ENCODE results near the gene NIN. TPM values are rescaled to one million over a fixed set of nuclear protein-coding genes. Genes with fewer than 3 reads are reported as not detected.
A peak's percentile ranks its signal among the peaks of the same experiment; 100 is the strongest.
"Not testable (repeated sequence)": the region's sequence is repeated elsewhere in the genome, so short reads cannot be mapped to it uniquely, and the experiment has no call there.

NIN gene
- total and polyA plus RNA-seq, 5 donors from 2014 or later = 17.6 to 78.2 (median 24.0) TPM

DNA sequence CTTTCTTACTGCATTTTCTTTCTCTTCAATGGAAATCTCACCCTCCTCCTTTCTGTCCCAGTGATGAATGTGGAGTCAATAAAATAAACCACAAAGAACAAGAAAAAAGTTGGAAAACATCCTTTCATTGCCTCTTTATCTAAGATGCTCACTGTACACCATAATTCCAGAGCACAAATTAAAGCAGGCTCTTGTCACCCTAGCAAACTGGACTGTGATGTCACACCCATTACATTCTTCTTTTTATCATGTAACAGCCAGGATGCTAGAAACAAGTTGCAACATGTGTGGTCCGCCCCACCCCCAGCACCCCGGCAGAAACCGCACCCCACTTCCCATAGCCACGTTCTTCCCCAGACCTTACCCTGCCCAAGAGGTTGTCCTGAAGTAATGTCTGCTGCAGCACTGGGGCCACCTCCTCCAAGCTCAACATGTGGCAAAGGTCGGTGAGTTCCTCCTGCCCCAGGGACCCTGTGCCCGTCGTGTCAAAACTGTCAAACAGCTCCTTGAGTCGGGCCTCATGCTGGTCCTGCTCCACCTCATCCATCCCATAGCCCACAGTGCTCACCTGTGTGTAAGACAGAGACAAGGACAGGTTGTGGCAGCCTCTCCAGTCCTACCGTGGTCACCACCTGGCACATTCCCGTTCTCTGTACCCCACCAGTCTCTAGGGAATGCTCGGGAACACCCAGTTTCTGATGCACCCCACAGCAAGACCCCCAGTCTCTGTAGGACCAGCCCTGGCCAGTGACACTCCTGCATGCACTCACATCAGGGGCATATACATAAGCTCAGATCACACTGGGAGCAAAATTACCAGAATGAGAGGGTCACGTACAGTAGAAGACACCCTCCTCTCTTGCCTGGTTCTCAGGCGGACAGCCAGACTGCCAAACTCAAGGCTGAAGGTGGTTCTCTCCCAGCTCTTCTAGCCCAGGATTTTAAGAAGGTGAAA is 9.2 kb downstream of the NIN start:
- Histone ChIP-seq H3K27me3 (ENCODE audit: control insufficient read depth, insufficient read depth, low read length) (no peaks in the 10 kb centered on the region), H3K36me3 (ENCODE audit: control insufficient read depth, insufficient read depth, low read length) (no peaks in the 10 kb centered on the region), H3K27ac (ENCODE audit: insufficient read depth, low read length, poor library complexity, severe bottlenecking) (peak overlapping the region; percentile 77), H3K4me1 (ENCODE audit: control insufficient read depth, insufficient read depth, low read length, poor library complexity, severe bottlenecking) (peaks cover 53% of the 10 kb centered on the region), H3K9me3 (ENCODE audit: control insufficient read depth in 2 of 2, low read length in 2 of 2) (no peaks in the 10 kb centered on the region), H3K4me3 (ENCODE audit: low read depth, low read length) (peak overlapping the region; percentile 78)
- H3K27ac Mint-ChIP-seq = peak overlapping the region; percentile 91 to 97 (median 94)
- ATAC-seq (ENCODE audit: low read depth in 2 of 2) = peak; percentile 60 to 61
- H3K4me3 Mint-ChIP-seq = peak overlapping the region; percentile 58 to 82 (median 76)
- no peaks in the 10 kb centered on the region for H3K27me3 Mint-ChIP-seq
- peaks cover 18% of the 10 kb centered on the region for H3K36me3 Mint-ChIP-seq
- H3K4me1 Mint-ChIP-seq = peaks cover 38 to 86% (median 75%) of the 10 kb centered on the region in 4 donors
- DNase-seq = peak; percentile 12 to 84 (median 57)
- no peaks in the 10 kb centered on the region for H3K9me3 Mint-ChIP-seq

- Histone ChIP-seq H3K9me3 (ENCODE audit: control insufficient read depth in 2 of 2, low read length in 2 of 2) (no peaks in the 10 kb centered on the region), H3K27me3 (ENCODE audit: control insufficient read depth, insufficient read depth, low read length) (no peaks in the 10 kb centered on the region), H3K27ac (ENCODE audit: insufficient read depth, low read length, poor library complexity, severe bottlenecking) (peak overlapping the region; percentile 66), H3K4me1 (ENCODE audit: control insufficient read depth, insufficient read depth, low read length, poor library complexity, severe bottlenecking) (peaks cover 53% of the 10 kb centered on the region), H3K4me3 (ENCODE audit: low read depth, low read length) (peak overlapping the region; percentile 78), H3K36me3 (ENCODE audit: control insufficient read depth, insufficient read depth, low read length) (no peaks in the 10 kb centered on the region)
- peaks cover 20% of the 10 kb centered on the region for H3K36me3 Mint-ChIP-seq
- H3K27me3 Mint-ChIP-seq = no peaks in the 10 kb centered on the region
- no peaks in the 10 kb centered on the region for H3K9me3 Mint-ChIP-seq
- no peak for ATAC-seq (ENCODE audit: low read depth in 2 of 2)
- no peak for DNase-seq
- peak overlapping the region; percentile 58 to 82 (median 76) for H3K4me3 Mint-ChIP-seq
- peaks cover 38 to 86% (median 75%) of the 10 kb centered on the region in 4 donors for H3K4me1 Mint-ChIP-seq
- peak overlapping the region; percentile 91 to 97 (median 94) for H3K27ac Mint-ChIP-seq
Measured at GRCh38 chr14:50820786-50821509, 10.0 kb downstream of the NIN start.

DNA sequence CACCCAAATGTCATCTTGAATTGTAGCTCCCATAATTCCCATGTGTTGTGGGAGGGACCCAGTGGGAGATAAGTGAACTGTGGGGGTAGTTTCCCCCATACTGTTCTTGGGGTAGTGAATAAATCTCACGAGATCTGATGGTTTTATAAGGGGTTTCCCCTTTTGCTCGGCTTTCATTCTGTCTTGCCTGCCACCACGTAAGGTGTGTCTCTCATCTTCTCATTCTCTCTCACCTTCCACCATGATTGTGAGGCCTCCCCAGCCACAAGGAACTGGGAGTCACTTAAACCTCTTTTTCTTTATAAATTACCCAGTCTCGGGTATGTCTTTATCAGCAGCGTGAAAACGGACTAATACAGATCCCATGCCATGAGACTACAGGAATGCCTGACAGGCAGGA is 11.7 kb downstream of the NIN start:
- Mint-ChIP-seq H3K36me3 (peaks cover 32% of the 10 kb centered on the region), H3K4me3 (peak overlapping the region in 1 of 4 donors; percentile 17)
- peak overlapping the region; percentile 44 for H3K27ac ChIP-seq (ENCODE audit: insufficient read depth, low read length, poor library complexity, severe bottlenecking)

DNA sequence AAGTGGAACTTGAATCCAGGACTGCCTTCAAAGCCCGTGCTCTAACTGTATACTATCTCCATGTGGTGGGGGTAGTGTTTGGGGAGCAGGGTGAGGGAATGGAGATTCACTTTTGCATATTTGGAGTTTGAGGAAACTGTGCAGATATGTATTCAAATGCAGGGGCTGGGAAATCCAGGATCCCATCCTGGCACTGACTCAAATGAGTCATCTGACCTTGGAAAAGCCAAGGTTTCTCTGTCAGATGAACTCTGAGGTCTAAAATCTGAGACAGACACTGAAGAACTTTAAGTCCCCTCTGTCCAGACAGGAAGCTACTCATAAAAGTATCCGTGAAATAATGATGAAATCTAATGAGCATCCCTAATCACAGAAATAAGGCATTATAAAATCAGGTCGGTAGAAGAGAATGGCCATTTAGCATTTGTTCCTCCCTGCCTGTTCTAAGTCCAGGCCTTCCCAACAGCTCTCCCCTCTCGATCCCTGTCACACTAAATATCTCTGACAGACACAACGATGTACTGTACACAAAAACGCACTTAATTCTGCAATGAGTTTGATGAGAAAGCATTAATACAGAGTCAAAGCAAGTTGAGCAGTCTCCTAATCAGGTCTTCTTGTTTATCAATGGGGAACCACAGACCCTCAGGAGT is 14.4 kb downstream of the NIN start:
- Histone ChIP-seq H3K36me3 (ENCODE audit: control insufficient read depth, insufficient read depth, low read length) (no peaks in the 10 kb centered on the region), H3K4me1 (ENCODE audit: control insufficient read depth, insufficient read depth, low read length, poor library complexity, severe bottlenecking) (peaks cover 41% of the 10 kb centered on the region), H3K9me3 (ENCODE audit: control insufficient read depth in 2 of 2, low read length in 2 of 2) (no peaks in the 10 kb centered on the region), H3K4me3 (ENCODE audit: low read depth, low read length) (no peak overlapping the region), H3K27ac (ENCODE audit: insufficient read depth, low read length, poor library complexity, severe bottlenecking) (no peak overlapping the region), H3K27me3 (ENCODE audit: control insufficient read depth, insufficient read depth, low read length) (no peaks in the 10 kb centered on the region)
- ATAC-seq (ENCODE audit: low read depth in 2 of 2) (no peak), DNase-seq (no peak)
- Mint-ChIP-seq H3K36me3 (peaks cover 33% of the 10 kb centered on the region), H3K9me3 (peaks cover 0 to 11% (median 0%) of the 10 kb centered on the region in 7 donors), H3K4me3 (no peak overlapping the region), H3K4me1 (peaks cover 32 to 78% (median 63%) of the 10 kb centered on the region in 4 donors), H3K27ac (peak overlapping the region; percentile 79 to 84 (median 80)), H3K27me3 (no peaks in the 10 kb centered on the region)

More for the DNA sequence above, 11.7 kb downstream of the NIN start:
- not testable (repeated sequence) for H3K27me3 Mint-ChIP-seq; H3K36me3 ChIP-seq (ENCODE audit: control insufficient read depth, insufficient read depth, low read length); H3K9me3 ChIP-seq (ENCODE audit: control insufficient read depth in 2 of 2, low read length in 2 of 2); ATAC-seq (ENCODE audit: low read depth in 2 of 2); H3K27me3 ChIP-seq (ENCODE audit: control insufficient read depth, insufficient read depth, low read length); H3K4me3 ChIP-seq (ENCODE audit: low read depth, low read length)
- Mint-ChIP-seq H3K27ac (peak overlapping the region; percentile 76 to 94 (median 83)), H3K9me3 (peaks cover 0 to 11% (median 0%) of the 10 kb centered on the region in 7 donors), H3K4me1 (peaks cover 35 to 84% (median 73%) of the 10 kb centered on the region in 4 donors)
- H3K4me1 ChIP-seq (ENCODE audit: control insufficient read depth, insufficient read depth, low read length, poor library complexity, severe bottlenecking) = peaks cover 45% of the 10 kb centered on the region
- DNase-seq = peak in 1 of 3 donors; percentile 21

GRCh38 chr14:50815526-50815925 is 15.4 kb downstream of the NIN start:
- not testable (repeated sequence) for H3K9me3 ChIP-seq (ENCODE audit: control insufficient read depth in 2 of 2, low read length in 2 of 2); H3K27me3 Mint-ChIP-seq; H3K27me3 ChIP-seq (ENCODE audit: control insufficient read depth, insufficient read depth, low read length); H3K36me3 ChIP-seq (ENCODE audit: control insufficient read depth, insufficient read depth, low read length); H3K4me3 ChIP-seq (ENCODE audit: low read depth, low read length); H3K27ac ChIP-seq (ENCODE audit: insufficient read depth, low read length, poor library complexity, severe bottlenecking); DNase-seq; H3K4me3 Mint-ChIP-seq; ATAC-seq (ENCODE audit: low read depth in 2 of 2)
- Mint-ChIP-seq H3K36me3 (peaks cover 31% of the 10 kb centered on the region), H3K27ac (peak overlapping the region in 1 of 3 donors; percentile 90), H3K9me3 (peaks cover 0 to 11% (median 0%) of the 10 kb centered on the region in 7 donors), H3K4me1 (peaks cover 28 to 69% (median 56%) of the 10 kb centered on the region in 4 donors)
- H3K4me1 ChIP-seq (ENCODE audit: control insufficient read depth, insufficient read depth, low read length, poor library complexity, severe bottlenecking) = peaks cover 31% of the 10 kb centered on the region

DNA sequence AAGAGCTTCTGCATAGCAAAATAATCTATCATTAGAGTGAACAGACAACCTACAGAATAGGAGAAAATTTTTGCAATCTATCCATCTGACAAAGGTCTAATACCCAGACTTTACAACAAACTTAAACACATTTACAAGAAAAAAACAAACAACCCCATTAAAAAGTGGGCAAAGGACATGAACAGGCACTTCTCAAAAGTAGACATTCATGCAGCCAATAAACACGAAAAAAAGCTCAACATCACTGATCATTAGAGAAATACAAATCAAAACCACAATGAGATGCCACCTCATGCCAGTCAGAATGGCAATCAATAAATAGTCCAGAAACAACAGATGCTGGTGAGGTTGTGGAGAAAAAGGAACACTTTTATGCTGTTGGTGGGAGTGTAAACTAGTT is 15.9 kb downstream of the NIN start:
- DNase-seq; H3K9me3 ChIP-seq (ENCODE audit: control insufficient read depth in 2 of 2, low read length in 2 of 2); H3K27me3 Mint-ChIP-seq; H3K36me3 ChIP-seq (ENCODE audit: control insufficient read depth, insufficient read depth, low read length); H3K4me3 ChIP-seq (ENCODE audit: low read depth, low read length); H3K27me3 ChIP-seq (ENCODE audit: control insufficient read depth, insufficient read depth, low read length); ATAC-seq (ENCODE audit: low read depth in 2 of 2); H3K27ac ChIP-seq (ENCODE audit: insufficient read depth, low read length, poor library complexity, severe bottlenecking): not testable (repeated sequence)
- Mint-ChIP-seq H3K27ac (peak overlapping the region in 2 of 3 donors; percentile 14 to 90), H3K4me3 (peak overlapping the region in 1 of 4 donors; percentile 22), H3K9me3 (peaks cover 0 to 11% (median 0%) of the 10 kb centered on the region in 7 donors), H3K4me1 (peaks cover 26 to 64% (median 51%) of the 10 kb centered on the region in 4 donors), H3K36me3 (peaks cover 29% of the 10 kb centered on the region)
- peaks cover 26% of the 10 kb centered on the region for H3K4me1 ChIP-seq (ENCODE audit: control insufficient read depth, insufficient read depth, low read length, poor library complexity, severe bottlenecking)

DNA sequence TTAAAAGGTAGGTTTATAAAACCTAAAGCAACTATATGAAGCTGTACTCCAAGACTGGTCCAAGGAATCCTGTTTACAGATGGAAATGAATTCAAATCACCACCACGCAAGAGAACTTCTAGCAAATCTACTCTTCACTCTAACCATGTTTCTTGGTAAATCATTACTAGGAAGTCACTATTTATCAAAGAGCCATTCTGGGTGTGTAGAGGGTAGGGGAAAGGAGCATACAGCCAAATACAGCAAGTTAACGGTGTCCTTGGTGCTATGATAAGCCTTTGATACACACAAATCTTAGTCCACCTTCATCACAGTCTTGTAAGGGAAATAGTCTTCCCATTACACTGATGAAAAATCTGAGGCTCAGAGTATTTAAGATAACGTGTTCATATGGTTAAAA is 16.8 kb downstream of the NIN start:
- Histone ChIP-seq H3K9me3 (ENCODE audit: control insufficient read depth in 2 of 2, low read length in 2 of 2) (no peaks in the 10 kb centered on the region), H3K27me3 (ENCODE audit: control insufficient read depth, insufficient read depth, low read length) (no peaks in the 10 kb centered on the region), H3K36me3 (ENCODE audit: control insufficient read depth, insufficient read depth, low read length) (no peaks in the 10 kb centered on the region), H3K27ac (ENCODE audit: insufficient read depth, low read length, poor library complexity, severe bottlenecking) (no peak overlapping the region), H3K4me3 (ENCODE audit: low read depth, low read length) (peak overlapping the region; percentile 27), H3K4me1 (ENCODE audit: control insufficient read depth, insufficient read depth, low read length, poor library complexity, severe bottlenecking) (peaks cover 26% of the 10 kb centered on the region)
- H3K4me1 Mint-ChIP-seq = peaks cover 24 to 59% (median 47%) of the 10 kb centered on the region in 4 donors
- no peaks in the 10 kb centered on the region for H3K27me3 Mint-ChIP-seq
- H3K4me3 Mint-ChIP-seq = peak overlapping the region in 3 of 4 donors; percentile 22 to 66 (median 42)
- ATAC-seq (ENCODE audit: low read depth in 2 of 2) = peak; percentile 73 to 80
- peak overlapping the region; percentile 78 to 90 (median 78) for H3K27ac Mint-ChIP-seq
- peaks cover 0 to 11% (median 0%) of the 10 kb centered on the region in 7 donors for H3K9me3 Mint-ChIP-seq
- peaks cover 26% of the 10 kb centered on the region for H3K36me3 Mint-ChIP-seq
- DNase-seq = peak in 1 of 3 donors; percentile 81
